NCI-H510A treated with DMSO at 0.1 percent for 48 hours (cell line): ENCODE data around the gene TEX19.
"Not testable (repeated sequence)": the region's sequence is repeated elsewhere in the genome, so short reads cannot be mapped to it uniquely, and the experiment has no call there.

Experiments used
- DNase-seq: peaks from one replicate; lab custom pipeline; 2025; lab: John Stamatoyannopoulos, UW

TEX19 gene

DNA sequence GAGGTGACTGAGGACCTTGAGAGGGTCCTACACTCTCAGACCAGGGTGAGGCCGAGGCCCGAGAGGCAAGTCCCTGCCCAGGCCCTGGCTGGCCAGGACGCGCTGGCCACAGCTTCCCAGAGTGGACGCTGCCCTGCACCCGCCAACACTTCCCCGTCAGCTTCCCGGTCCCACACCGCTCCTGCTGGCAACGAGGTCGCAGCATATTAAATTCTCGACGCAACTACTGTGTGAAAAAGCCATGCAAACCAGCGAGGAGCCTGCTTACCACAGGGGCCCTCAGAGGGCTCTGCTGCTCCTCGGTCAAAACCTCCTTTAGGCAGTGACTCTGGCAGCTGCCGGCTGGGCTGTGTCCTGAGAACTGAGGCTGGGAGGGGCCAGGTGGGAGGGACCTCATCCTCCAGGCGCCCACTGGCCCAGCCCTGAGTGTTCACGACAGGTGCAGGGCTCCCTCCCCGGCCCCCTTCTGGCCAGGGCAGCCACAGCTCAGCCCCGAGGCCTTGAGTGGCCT, 2.1 kb upstream of the TEX19 start:
- DNase-seq = peak; percentile 73

- no peak for DNase-seq
Measured at GRCh38 chr17:82357394-82357793, 1.7 kb upstream of the TEX19 start.

- not testable (repeated sequence) for DNase-seq
Measured at GRCh38 chr17:82359451-82360074, 516 bp downstream of the TEX19 start.

- DNase-seq = no peak
Measured at GRCh38 chr17:82361885-82362633, 3.0 kb downstream of the TEX19 start.

- DNase-seq = no peak
Measured at GRCh38 chr17:82365606-82366295, 6.7 kb downstream of the TEX19 start.

GRCh38 chr17:82366749-82367148, 7.7 kb downstream of the TEX19 start:
- DNase-seq = no peak

DNA sequence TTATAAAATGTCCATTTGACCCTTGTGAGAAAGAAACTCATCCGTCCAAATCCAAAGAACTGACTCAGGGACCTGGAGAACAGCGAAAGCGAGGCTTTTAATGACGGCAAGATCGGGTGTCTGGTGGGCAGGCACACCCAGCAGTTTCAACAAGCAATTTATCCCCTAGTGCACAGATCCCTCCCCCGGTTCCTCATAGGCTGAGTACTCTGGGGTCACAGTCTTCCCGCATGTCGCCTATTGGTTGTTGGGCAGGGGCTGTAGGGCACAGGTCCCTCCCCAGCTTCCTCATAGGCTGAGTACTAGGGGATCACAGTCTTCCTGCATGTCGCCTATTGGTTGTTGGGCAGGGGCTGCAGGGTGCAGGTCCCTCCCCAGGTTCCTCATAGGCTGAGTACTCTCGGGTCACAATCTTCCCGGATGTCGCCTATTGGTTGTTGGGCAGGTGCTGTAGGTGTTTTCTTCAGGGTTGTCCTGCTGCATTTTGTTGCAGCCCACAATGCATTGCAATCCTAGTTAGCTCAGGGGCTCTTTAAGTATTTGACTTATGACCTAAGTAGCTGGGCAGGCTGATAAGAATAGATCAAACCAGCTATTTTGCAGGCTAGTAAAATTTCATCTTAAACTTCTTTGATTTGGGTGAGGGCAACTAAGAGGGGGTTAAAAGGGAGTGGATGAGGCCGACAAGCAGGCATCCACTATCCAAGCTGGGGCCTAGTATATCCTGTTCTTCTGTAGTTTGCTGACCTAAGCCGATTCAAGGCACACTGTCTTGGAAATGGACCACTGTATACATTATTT, 8.9 kb downstream of the TEX19 start:
- no peak for DNase-seq

DNA sequence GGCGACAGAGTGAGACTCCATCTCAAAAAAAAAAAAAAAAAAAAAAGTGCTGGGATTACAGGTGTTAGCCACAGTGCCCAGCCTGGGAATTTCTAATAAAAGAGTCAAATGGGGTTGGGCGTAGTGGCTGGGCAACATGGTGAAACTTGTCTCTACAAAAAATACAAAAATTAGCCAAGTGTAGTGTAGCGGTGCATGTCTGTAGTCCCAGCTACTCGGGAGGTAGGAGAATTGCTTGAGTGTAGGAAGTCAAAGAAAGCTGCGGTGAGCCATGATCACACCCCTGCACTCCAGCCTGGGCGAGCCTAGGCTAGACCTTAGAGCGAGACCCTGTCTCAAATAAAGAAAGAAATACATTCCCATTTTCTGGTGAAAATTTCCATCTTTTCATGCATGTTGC, 10.2 kb downstream of the TEX19 start:
- no peak for DNase-seq

- no peak for DNase-seq
Measured at GRCh38 chr17:82370471-82371332, 11.7 kb downstream of the TEX19 start.

- DNase-seq = no peak
Measured at GRCh38 chr17:82371333-82372248, 12.5 kb downstream of the TEX19 start, which contains the start of gene UTS2R. Gene UTS2R (plus strand): TSS chr17:82371765. CDS start chr17:82374325, 2,560 bp downstream.

GRCh38 chr17:82372249-82373071, 13.4 kb downstream of the TEX19 start:
- no peak for DNase-seq

- DNase-seq = not testable (repeated sequence)
Measured at GRCh38 chr17:82373072-82373452, 14.0 kb downstream of the TEX19 start.

- DNase-seq = no peak
Measured at GRCh38 chr17:82373731-82374625, 14.9 kb downstream of the TEX19 start.

GRCh38 chr17:82374626-82375331, 15.7 kb downstream of the TEX19 start:
- DNase-seq = peak; percentile 55

GRCh38 chr17:82375359-82376041, 16.5 kb downstream of the TEX19 start:
- DNase-seq = no peak

- no peak for DNase-seq
Measured at GRCh38 chr17:82376042-82376730, 17.1 kb downstream of the TEX19 start.
